HPDE6-E6E7 (cell line): ENCODE results near the gene KRT83.
"Not testable (repeated sequence)": the region's sequence is repeated elsewhere in the genome, so short reads cannot be mapped to it uniquely, and the experiment has no call there.

ENCODE experiments used
- DNase-seq: peaks from one replicate; pipeline ENCODE4 v3.0.0; 2011; ENCODE audit warnings: missing footprints; ENCODE audit errors: extremely low spot score

Gene KRT83

GRCh38 chr12:52353766-52354165 is 32.6 kb upstream of the KRT83 start:
- no peak for DNase-seq

- DNase-seq, result no peak
Observed at GRCh38 chr12:52352951-52353350, 31.8 kb upstream of the KRT83 start.

GRCh38 chr12:52351196-52352059 is 30.2 kb upstream of the KRT83 start:
- DNase-seq, result no peak

GRCh38 chr12:52350786-52351185 is 29.6 kb upstream of the KRT83 start:
- DNase-seq, result no peak

- no peak for DNase-seq
Observed at GRCh38 chr12:52350021-52350620, 28.9 kb upstream of the KRT83 start.

- DNase-seq, result no peak
Observed at GRCh38 chr12:52349196-52349595, 28.0 kb upstream of the KRT83 start.

- DNase-seq, result no peak
Observed at GRCh38 chr12:52347551-52348510, 26.6 kb upstream of the KRT83 start.

- DNase-seq, result no peak
Observed at GRCh38 chr12:52347016-52347415, 25.8 kb upstream of the KRT83 start.

- DNase-seq, result no peak
Observed at GRCh38 chr12:52346593-52346992, 25.4 kb upstream of the KRT83 start.

GRCh38 chr12:52345041-52345440 is 23.8 kb upstream of the KRT83 start:
- not testable (repeated sequence) for DNase-seq

GRCh38 chr12:52344111-52344510 is 22.9 kb upstream of the KRT83 start:
- DNase-seq, result no peak

GRCh38 chr12:52343550-52343949 is 22.4 kb upstream of the KRT83 start:
- DNase-seq, result no peak

- DNase-seq, result no peak
Observed at GRCh38 chr12:52342781-52343490, 21.7 kb upstream of the KRT83 start.

GRCh38 chr12:52341066-52341580 is 19.9 kb upstream of the KRT83 start:
- no peak for DNase-seq

GRCh38 chr12:52338241-52338960 is 17.2 kb upstream of the KRT83 start:
- DNase-seq, result peak; percentile 52

- DNase-seq, result no peak
Observed at GRCh38 chr12:52337054-52337453, 15.9 kb upstream of the KRT83 start.

- no peak for DNase-seq
Observed at GRCh38 chr12:52336641-52337040, 15.4 kb upstream of the KRT83 start.

- DNase-seq, result no peak
Observed at GRCh38 chr12:52335598-52336262, 14.5 kb upstream of the KRT83 start.

GRCh38 chr12:52334185-52334584 is 13.0 kb upstream of the KRT83 start:
- no peak for DNase-seq

GRCh38 chr12:52333321-52333720 is 12.1 kb upstream of the KRT83 start:
- DNase-seq, result no peak
